HEK293 (cell line): ENCODE data around the gene CEP43.

Experiments
- ZNF274 ChIP-seq, 2 experiments: fragments of 200-500 bp in 1 of 2; fragments of 450-650 bp in 1 of 2; sonication (Bioruptor generic) in 1 of 2; formaldehyde crosslinking in 1 of 2; IDR thresholded peaks; 2 replicates each; pipeline versions ENCODE4 v1.5.1 to v1.6.1; 2014 to 2016; ENCODE audit warnings: borderline replicate concordance in 1 of 2, inconsistent platforms in 1 of 2, low read length in 1 of 2, missing biosample characterization in 1 of 2, missing genetic modification characterization in 1 of 2
- ZNF518A ChIP-seq: fragments of 450-650 bp; formaldehyde crosslinking; conservative IDR thresholded peaks from 2 replicates; pipeline ENCODE4 v1.5.1; 2016; ENCODE audit warnings: low read depth, missing biosample characterization, missing genetic modification characterization

DNA sequence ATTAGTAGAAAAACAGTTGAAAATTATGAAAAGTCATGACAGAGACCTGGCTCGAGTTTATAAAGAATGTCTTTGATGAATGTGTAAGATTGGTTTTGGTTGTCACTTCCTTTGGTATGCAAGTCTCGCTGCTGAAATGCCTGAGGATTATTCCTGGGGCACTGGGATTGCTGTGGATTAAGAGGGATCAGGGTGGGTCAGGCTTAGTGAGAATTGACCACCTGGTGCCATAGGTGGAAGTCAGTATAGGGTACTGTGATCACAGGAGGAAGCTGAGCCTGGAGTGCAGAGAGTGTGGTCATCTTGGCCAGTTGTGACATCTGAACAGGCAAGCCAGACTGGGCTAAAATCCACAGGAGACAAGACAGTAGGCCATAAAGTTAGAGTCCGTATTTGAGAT is 34.9 kb downstream of the CEP43 start:
- TF ChIP-seq ZNF518A (no peak), ZNF274 (IDR thresholded peaks at IDR 0.05; ENCODE audit: low read length) (no peak), ZNF274 (tag by site-specific recombination; IDR thresholded peaks at IDR 0.05; ENCODE audit: borderline replicate concordance) (no peak)
